Stimulated activated naive CD8-positive, alpha-beta T cell treated with anti-CD3 and anti-CD28 coated beads, Interleukin-15, Interleukin-2, amounts not matched to agents 100 ng/mL and 50 ng/mL, for 24 hours (primary cell): Measurements from ENCODE around the gene FOXL1.
A peak's percentile ranks its signal among the peaks of the same experiment; 100 is the strongest.

Source experiments
- H3K27ac Mint-ChIP-seq: one replicate; pipeline ENCODE4 v1.8.0; 2021; ENCODE audit warnings: mild to moderate bottlenecking, mixed read lengths
- H3K27me3 Mint-ChIP-seq: one replicate; pipeline ENCODE4 v1.8.0; 2021; ENCODE audit warnings: mixed read lengths
- H3K36me3 Mint-ChIP-seq: one replicate; pipeline ENCODE4 v1.8.0; 2021; ENCODE audit warnings: low read depth, mixed read lengths
- H3K4me1 Mint-ChIP-seq: one replicate; pipeline ENCODE4 v1.8.0; 2021; ENCODE audit warnings: low read depth, mixed read lengths
- H3K4me3 Mint-ChIP-seq: one replicate; pipeline ENCODE4 v1.8.0; 2021; ENCODE audit warnings: mild to moderate bottlenecking, mixed read lengths
- H3K9me3 Mint-ChIP-seq: one replicate; pipeline ENCODE4 v1.8.0; 2021; ENCODE audit warnings: mixed read lengths

FOXL1 gene

GRCh38 chr16:86542756-86543750, 35.3 kb upstream of the FOXL1 start:
- H3K9me3 Mint-ChIP-seq, result no peaks in the 10 kb centered on the region

GRCh38 chr16:86545481-86545880, 32.9 kb upstream of the FOXL1 start:
- Mint-ChIP-seq H3K4me1 (peaks cover 7% of the 10 kb centered on the region), H3K27me3 (no peaks in the 10 kb centered on the region), H3K4me3 (no peak overlapping the region), H3K9me3 (no peaks in the 10 kb centered on the region), H3K36me3 (peaks cover 52% of the 10 kb centered on the region), H3K27ac (no peak overlapping the region)

More at GRCh38 chr16:86542756-86543750, 35.3 kb upstream of the FOXL1 start:
- H3K4me1 Mint-ChIP-seq, result no peaks in the 10 kb centered on the region
- H3K27ac Mint-ChIP-seq, result no peak overlapping the region
- no peaks in the 10 kb centered on the region for H3K27me3 Mint-ChIP-seq
- no peak overlapping the region for H3K4me3 Mint-ChIP-seq
- peaks cover 67% of the 10 kb centered on the region for H3K36me3 Mint-ChIP-seq

GRCh38 chr16:86545954-86546637, 32.3 kb upstream of the FOXL1 start:
- Mint-ChIP-seq H3K4me3 (no peak overlapping the region), H3K9me3 (no peaks in the 10 kb centered on the region), H3K27me3 (no peaks in the 10 kb centered on the region), H3K27ac (no peak overlapping the region), H3K36me3 (peaks cover 50% of the 10 kb centered on the region), H3K4me1 (peaks cover 7% of the 10 kb centered on the region)

DNA sequence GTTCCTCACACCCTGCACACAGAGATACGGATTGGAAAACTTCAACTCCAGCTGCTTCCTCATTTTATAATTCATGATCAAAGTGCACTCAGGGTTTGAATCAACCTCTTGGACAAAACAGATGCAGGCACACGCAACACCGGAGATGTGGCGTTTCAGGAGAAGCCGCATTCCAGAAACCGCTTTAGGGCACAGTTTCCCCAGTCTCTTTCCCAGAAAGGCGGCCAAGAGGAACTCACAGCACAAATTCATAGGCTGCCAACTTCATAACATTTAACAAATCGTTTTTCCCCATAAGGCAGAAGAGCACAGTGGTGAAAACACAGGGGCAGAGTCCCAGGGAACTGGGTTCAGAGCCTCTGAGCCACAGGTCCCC, 31.7 kb upstream of the FOXL1 start:
- Mint-ChIP-seq H3K4me3 (no peak overlapping the region), H3K27me3 (no peaks in the 10 kb centered on the region), H3K27ac (no peak overlapping the region), H3K9me3 (no peaks in the 10 kb centered on the region), H3K36me3 (peaks cover 52% of the 10 kb centered on the region), H3K4me1 (peaks cover 7% of the 10 kb centered on the region)

DNA sequence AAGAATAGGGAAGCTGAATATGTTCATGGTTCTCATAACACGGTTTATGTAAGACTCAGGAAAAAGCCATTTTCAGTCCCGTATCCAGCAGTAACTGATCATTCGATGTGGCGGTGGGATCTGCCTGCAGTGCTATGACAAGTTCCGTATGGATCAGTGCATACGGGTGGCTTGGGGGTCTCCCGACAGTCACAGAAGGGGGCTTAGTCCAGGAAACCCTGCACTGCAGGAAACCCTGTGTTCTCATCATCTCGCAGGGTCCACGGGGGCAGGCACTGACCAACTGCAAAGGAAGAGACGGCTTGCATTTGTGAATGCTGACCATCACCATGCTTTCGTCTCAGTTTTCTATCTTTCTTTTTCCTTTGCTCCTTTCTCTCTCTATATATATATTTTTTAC, 31.1 kb upstream of the FOXL1 start:
- no peak overlapping the region for H3K27ac Mint-ChIP-seq
- H3K4me1 Mint-ChIP-seq, result peaks cover 9% of the 10 kb centered on the region
- H3K27me3 Mint-ChIP-seq, result no peaks in the 10 kb centered on the region
- H3K9me3 Mint-ChIP-seq, result no peaks in the 10 kb centered on the region
- H3K36me3 Mint-ChIP-seq, result peaks cover 51% of the 10 kb centered on the region
- H3K4me3 Mint-ChIP-seq, result no peak overlapping the region

- H3K36me3 Mint-ChIP-seq, result peaks cover 51% of the 10 kb centered on the region
Observed at GRCh38 chr16:86549076-86549892, 29.1 kb upstream of the FOXL1 start.

DNA sequence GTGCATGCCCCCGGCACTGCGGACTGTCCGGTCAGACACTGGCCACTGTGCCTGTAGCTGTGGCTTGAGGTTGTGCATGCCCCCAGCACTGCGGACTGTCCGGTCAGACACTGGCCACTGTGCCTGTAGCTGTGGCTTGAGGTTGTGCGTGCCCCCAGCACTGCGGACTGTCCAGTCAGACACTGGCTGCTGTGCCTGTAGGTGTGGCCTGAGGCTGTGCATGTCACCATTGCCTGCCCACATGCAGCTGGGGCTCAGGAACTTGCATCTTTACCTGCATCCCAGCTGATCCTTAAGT, 28.5 kb upstream of the FOXL1 start:
- Mint-ChIP-seq H3K4me3 (no peak overlapping the region), H3K4me1 (peaks cover 25% of the 10 kb centered on the region), H3K27ac (no peak overlapping the region), H3K9me3 (no peaks in the 10 kb centered on the region), H3K36me3 (peaks cover 46% of the 10 kb centered on the region), H3K27me3 (no peaks in the 10 kb centered on the region)

More at GRCh38 chr16:86549076-86549892, 29.1 kb upstream of the FOXL1 start:
- H3K27me3 Mint-ChIP-seq, result no peaks in the 10 kb centered on the region
- no peaks in the 10 kb centered on the region for H3K9me3 Mint-ChIP-seq
- H3K4me3 Mint-ChIP-seq, result no peak overlapping the region
- no peak overlapping the region for H3K27ac Mint-ChIP-seq
- H3K4me1 Mint-ChIP-seq, result peaks cover 23% of the 10 kb centered on the region

- Mint-ChIP-seq H3K4me1 (peaks cover 28% of the 10 kb centered on the region), H3K9me3 (no peaks in the 10 kb centered on the region), H3K36me3 (peaks cover 42% of the 10 kb centered on the region), H3K27me3 (no peaks in the 10 kb centered on the region), H3K4me3 (no peak overlapping the region), H3K27ac (no peak overlapping the region)
Observed at GRCh38 chr16:86550281-86550680, 28.1 kb upstream of the FOXL1 start.

GRCh38 chr16:86553356-86553755, 25.0 kb upstream of the FOXL1 start:
- Mint-ChIP-seq H3K4me1 (peaks cover 37% of the 10 kb centered on the region), H3K27me3 (no peaks in the 10 kb centered on the region), H3K9me3 (no peaks in the 10 kb centered on the region), H3K36me3 (peaks cover 29% of the 10 kb centered on the region), H3K27ac (no peak overlapping the region), H3K4me3 (no peak overlapping the region)

DNA sequence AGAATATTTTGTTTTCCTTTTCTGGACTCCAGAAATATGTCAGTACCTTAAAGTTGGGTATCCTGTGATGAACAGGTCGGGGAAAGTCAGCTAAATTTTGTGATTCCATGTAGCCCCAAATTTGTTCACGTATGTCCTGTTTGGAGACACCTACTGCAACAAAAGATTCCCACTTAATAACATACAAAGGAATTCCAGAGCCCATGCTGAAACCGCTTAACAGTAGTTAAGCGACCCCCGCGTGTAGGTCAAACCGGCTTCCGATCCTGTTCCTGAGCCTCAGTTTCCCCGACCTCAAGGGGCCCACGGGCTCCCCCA, 23.8 kb upstream of the FOXL1 start:
- H3K36me3 Mint-ChIP-seq, result peaks cover 29% of the 10 kb centered on the region
- no peaks in the 10 kb centered on the region for H3K9me3 Mint-ChIP-seq
- H3K4me3 Mint-ChIP-seq, result peak overlapping the region; percentile 94
- H3K27me3 Mint-ChIP-seq, result no peaks in the 10 kb centered on the region
- peak overlapping the region; percentile 97 for H3K27ac Mint-ChIP-seq
- peaks cover 30% of the 10 kb centered on the region for H3K4me1 Mint-ChIP-seq

DNA sequence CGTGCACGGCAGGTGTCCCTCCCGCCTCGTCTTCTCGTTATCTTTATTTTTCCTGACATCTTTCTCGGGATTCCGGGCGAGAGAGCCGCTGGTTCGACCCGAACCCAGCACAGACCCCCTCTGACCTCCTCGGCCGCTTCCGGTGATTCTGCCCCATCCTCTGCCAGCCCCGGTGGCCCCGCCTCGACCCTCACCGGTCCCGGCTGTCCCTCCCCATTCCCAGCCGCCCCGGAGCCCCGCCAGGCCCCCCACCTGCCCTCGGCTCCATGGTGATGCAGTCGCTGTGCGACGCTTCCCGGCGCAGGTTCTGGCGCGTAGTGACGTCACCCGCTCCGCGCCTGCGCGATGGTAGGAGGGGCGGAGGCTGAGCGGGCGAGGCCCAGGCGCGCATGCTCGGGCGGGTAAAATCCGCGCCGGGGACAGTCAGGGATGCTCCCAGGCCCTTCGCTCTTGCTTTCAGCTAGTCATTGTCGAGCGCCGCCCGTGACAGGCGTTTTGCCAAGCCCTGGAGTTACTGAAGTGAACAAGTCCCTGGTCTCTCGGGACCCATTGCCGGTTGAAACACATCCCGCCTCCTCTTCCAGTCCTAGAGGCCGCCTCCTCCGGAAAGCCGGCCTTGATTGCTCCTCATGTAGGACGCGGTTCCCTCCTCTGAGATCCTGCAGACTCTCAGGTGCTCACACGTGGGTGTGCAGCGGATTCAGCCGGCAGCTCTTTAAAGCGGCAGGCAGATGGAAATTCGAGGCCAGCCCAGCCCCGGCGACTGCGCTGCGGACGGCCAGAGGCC, 23.2 kb upstream of the FOXL1 start, which contains the start of gene MTHFSD:
Gene MTHFSD, minus strand, starts transcription at position 319 of the 787 bp plus-strand sequence. Its CDS starts 51 bp downstream, at position 268.
- H3K4me3 Mint-ChIP-seq, result peak within 1 kb of the TSS; percentile 94
- no peaks in the 10 kb centered on the region for H3K9me3 Mint-ChIP-seq
- H3K27ac Mint-ChIP-seq, result peak within 1 kb of the TSS; percentile 97
- H3K27me3 Mint-ChIP-seq, result no peaks in the 10 kb centered on the region
- H3K36me3 Mint-ChIP-seq, result peaks cover 29% of the 10 kb centered on the region
- H3K4me1 Mint-ChIP-seq, result peaks cover 30% of the 10 kb centered on the region

DNA sequence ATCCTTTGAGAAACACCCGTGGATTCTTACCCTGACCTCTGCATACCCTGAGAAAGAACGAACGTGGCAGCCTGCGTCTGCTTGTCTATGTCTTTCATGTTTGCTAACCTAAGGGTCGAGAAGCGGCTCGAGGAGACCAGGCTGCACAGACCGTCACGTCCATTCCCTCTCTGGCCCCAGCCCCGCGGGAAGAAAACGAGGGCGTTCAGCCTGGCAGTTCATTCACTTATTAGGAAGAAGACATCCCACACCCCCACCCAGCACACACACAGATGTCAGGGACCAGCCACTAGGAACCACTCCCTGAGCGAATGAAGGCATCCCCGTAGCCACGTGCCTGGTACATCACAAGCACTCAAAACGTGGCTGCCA, 22.7 kb upstream of the FOXL1 start:
- Mint-ChIP-seq H3K27me3 (no peaks in the 10 kb centered on the region), H3K9me3 (no peaks in the 10 kb centered on the region), H3K4me3 (peak overlapping the region; percentile 94), H3K4me1 (peaks cover 30% of the 10 kb centered on the region), H3K27ac (peak overlapping the region; percentile 97), H3K36me3 (peaks cover 24% of the 10 kb centered on the region)

DNA sequence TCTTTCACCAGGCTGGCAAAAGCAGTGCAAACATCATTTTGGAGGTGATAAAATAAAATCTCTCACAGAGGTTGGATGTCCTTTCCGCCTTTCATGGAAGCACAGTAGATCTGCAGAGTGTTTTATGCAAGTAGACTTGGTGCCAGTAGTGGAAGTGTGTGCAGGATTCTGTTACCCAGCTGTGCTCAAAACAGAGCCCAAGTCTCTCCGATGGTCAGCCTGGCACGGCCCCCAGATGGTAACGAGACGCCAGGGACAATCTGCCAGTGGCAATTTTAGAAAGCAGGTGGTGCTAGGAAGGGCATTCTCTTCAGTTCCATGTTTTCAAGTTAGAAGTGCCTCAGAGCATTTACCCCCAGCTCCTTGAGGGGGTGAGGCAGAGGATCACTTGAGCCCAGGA, 21.8 kb upstream of the FOXL1 start:
- peak overlapping the region; percentile 26 for H3K4me3 Mint-ChIP-seq
- peaks cover 18% of the 10 kb centered on the region for H3K36me3 Mint-ChIP-seq
- H3K27ac Mint-ChIP-seq, result no peak overlapping the region
- H3K27me3 Mint-ChIP-seq, result peaks cover 3% of the 10 kb centered on the region
- no peaks in the 10 kb centered on the region for H3K9me3 Mint-ChIP-seq
- peaks cover 30% of the 10 kb centered on the region for H3K4me1 Mint-ChIP-seq

GRCh38 chr16:86557587-86557986, 20.8 kb upstream of the FOXL1 start:
- Mint-ChIP-seq H3K27me3 (peaks cover 11% of the 10 kb centered on the region), H3K9me3 (no peaks in the 10 kb centered on the region), H3K36me3 (peaks cover 11% of the 10 kb centered on the region), H3K4me3 (no peak overlapping the region), H3K27ac (no peak overlapping the region), H3K4me1 (peaks cover 25% of the 10 kb centered on the region)
